Epithelial cell of esophagus (primary cell): ENCODE data around the gene PDE9A.

ENCODE experiments used
- DNase-seq: peaks from one replicate; pipeline ENCODE4 v3.0.0; 2010; ENCODE audit warnings: low read depth
- H3K4me3 ChIP-seq: 2 replicates; pipeline ENCODE4 v1.5.1; 2011; ENCODE audit warnings: mild to moderate bottlenecking, low read length, control low read depth
- CTCF ChIP-seq: IDR thresholded peaks from 2 replicates; pipeline ENCODE4 v1.5.1; 2011; ENCODE audit warnings: low read depth, mild to moderate bottlenecking, low read length, control low read depth, inconsistent platforms; ENCODE audit not compliant: insufficient read depth; ENCODE audit errors: missing control alignments

Gene PDE9A

DNA sequence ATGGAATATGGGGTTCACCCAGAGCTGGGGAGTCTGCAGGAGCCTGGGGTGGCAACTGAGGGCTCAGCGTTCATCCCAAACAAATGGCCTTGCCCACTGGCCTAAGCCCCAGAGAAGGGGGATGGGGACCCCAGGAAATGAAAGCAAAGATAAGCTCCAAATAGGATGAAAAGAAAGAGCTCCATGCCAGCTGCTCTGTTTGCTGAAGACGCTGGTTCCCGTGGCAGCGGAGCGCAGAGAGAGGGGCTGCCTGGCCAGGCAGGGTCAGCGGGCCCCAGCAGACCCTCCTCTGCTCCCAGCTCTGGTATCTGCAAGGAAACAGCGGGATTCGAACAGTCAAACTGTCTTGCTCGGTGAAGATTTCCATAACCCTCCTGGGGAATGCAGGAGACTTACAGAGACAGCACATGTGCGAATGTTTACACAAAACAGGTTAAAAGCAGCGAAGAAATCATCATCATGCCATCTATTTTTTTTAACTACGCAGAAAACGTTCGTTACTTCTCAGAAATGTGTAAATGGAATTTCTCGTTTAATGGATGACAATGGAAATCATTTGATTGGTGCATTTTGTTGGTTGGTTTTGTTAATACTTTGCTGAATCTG, 94.4 kb downstream of the PDE9A start:
- H3K4me3 ChIP-seq, result no peak overlapping the region
- TF ChIP-seq CTCF, result no peak
- DNase-seq, result no peak

DNA sequence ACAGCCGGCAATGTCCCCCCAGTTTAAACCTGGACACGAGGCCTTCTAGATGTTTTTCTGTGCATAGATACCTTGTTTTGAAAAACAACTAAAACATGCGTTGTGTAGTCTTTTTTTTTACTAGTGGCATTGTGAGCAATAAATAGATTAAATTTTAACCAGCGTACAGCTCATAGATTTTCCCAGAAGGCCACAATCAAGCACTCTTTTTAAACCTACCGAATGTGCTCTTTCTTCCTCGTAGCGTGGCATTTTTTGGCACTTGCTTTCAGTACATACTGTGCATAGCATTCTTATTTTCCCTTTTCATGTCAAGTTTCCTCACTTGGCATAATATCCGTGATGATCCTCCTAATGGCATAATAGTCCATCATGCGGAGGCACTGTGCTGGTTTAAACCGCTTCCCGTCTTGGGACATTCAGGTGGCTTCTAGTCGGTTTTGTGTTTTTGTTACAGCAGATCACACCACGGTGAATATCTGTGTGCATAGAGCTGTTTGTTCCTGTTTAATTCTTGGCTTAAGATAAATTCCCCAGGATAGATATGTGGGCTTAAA, 95.3 kb downstream of the PDE9A start:
- TF ChIP-seq CTCF, result no peak
- DNase-seq, result no peak
- H3K4me3 ChIP-seq, result no peak overlapping the region

DNA sequence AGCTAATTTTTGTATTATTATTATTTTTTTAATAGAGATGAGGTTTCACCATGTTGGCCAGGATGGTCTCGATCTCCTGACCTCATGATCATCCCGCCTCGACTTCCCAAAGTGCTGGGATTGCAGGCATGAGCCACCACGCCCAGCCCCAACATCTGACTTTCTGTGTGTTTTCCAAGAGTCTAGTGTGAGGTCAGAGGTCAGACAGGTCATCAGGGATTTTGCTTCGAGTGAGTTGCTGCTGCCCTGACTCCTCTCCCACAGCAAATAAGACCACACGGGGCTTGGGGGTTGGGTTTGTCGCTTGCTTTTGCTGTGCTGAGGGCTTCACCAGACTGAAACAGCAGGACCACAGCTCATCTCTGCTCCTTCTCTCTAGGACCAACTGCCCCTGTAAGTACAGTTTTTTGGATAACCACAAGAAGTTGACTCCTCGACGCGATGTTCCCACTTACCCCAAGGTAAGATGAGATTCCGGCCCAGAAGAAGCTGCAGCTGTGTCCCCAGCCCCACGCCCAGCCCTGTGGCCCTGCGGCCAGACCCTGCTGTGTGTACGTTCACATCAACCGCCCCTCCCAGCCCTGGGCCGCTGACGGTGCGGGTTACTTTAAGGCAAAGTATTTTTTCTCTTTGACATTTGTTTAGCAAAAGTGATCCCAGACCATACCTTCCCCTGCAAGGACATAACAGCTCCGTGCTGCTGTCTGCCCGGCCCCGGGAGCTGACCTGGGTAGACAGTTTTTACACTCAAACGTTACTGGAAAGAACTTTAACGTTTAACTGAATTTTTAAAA, 97.5 kb downstream of the PDE9A start:
- no peak for TF ChIP-seq CTCF

GRCh38 chr21:42751866-42752265, 98.4 kb downstream of the PDE9A start:
- DNase-seq, result no peak
- H3K4me3 ChIP-seq, result no peak overlapping the region
- no peak for TF ChIP-seq CTCF

More for the DNA sequence above, 97.5 kb downstream of the PDE9A start:
- no peak overlapping the region for H3K4me3 ChIP-seq
- DNase-seq, result no peak

GRCh38 chr21:42753804-42754203, 100.4 kb downstream of the PDE9A start:
- no peak for TF ChIP-seq CTCF
- no peak overlapping the region for H3K4me3 ChIP-seq
- DNase-seq, result no peak

DNA sequence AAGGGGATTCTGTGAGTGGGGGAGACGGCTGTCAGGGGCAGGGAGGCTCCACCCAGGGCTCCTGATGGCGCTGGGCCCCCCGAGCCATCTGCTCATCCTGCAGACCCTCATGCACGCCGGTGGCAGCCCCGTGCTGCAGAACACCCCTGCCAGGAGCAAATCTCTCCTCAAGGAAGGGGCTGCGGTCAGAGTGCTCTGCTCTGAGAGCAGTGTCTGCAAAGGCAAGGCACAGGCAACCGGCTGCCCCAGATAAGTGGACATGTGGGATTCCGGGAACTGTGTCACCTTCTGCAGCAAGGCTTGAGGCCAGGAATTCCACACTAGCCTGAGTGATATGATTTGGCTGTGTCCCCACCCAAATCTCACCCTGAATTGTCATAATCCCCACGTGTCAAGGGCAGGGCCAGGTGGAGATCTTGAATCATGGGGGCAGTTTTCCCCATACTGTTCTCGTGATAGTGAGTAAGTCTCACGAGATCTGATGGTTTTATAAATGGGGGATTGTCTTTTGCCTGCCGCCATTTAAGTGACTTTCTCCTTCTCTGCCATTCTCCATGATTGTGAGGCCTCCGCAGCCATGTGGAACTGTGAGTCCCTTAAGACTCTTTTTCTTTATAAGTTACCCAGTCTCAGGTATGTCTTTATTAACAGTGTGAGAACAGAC, 101.0 kb downstream of the PDE9A start:
- TF ChIP-seq CTCF, result no peak
- no peak overlapping the region for H3K4me3 ChIP-seq
- DNase-seq, result no peak
